Esophagus squamous epithelium (tissue), 5 donors: ENCODE measurements around the gene FIS1. TPM values are rescaled to one million over a fixed set of nuclear protein-coding genes. Genes with fewer than 3 reads are reported as not detected.

Source experiments
- DNase-seq: peaks from one replicate; lab custom pipeline; 2025; lab: John Stamatoyannopoulos, UW
- H3K27ac ChIP-seq, 4 donors: fragments of 200-600 bp; sonication (generic); one replicate each; pipeline ENCODE4 v1.5.1; 2016 to 2019; ENCODE audit warnings: mild to moderate bottlenecking in 1 of 4
- H3K27me3 ChIP-seq, 4 donors: fragments of 200-600 bp; sonication (generic); 1 replicate in 3 of 4; 2 replicates in 1 of 4; pipeline versions ENCODE4 v1.5.1 to v1.6.0; 2017 to 2021; ENCODE audit warnings: antibody characterized with exemption in 1 of 4
- H3K36me3 ChIP-seq, 3 donors: fragments of 200-600 bp; sonication (generic); one replicate each; pipeline ENCODE4 v1.5.1; 2016 to 2019
- H3K4me1 ChIP-seq, 3 donors: fragments of 200-600 bp; sonication (generic); one replicate each; pipeline ENCODE4 v1.5.1; 2017 to 2019
- H3K4me3 ChIP-seq, 4 donors: fragments of 200-600 bp; sonication (generic); 1 replicate in 3 of 4; 2 replicates in 1 of 4; pipeline ENCODE4 v1.5.1; 2016 to 2019; ENCODE audit warnings: mild to moderate bottlenecking in 2 of 4, moderate library complexity in 1 of 4
- H3K9me3 ChIP-seq, 3 donors: fragments of 200-600 bp; sonication (generic); one replicate each; pipeline ENCODE4 v1.5.1; 2016 to 2019
- CTCF ChIP-seq, 6 experiments: fragments of 450-650 bp in 4 of 6; fragments of 200-600 bp in 2 of 6; sonication (generic) in 2 of 6; IDR thresholded peaks; one replicate each; pipeline ENCODE4 v1.5.1; 2016 to 2019; ENCODE audit warnings: antibody characterized with exemption in 6 of 6, mild to moderate bottlenecking in 4 of 6, moderate library complexity in 4 of 6
- POLR2A ChIP-seq, 4 donors: fragments of 450-650 bp; IDR thresholded peaks; one replicate each; pipeline ENCODE4 v1.6.1; 2017; ENCODE audit warnings: antibody characterized with exemption in 4 of 4, mild to moderate bottlenecking in 4 of 4, moderate library complexity in 3 of 4
- WGBS, 2 donors: methylation state at CpG; one replicate each; pipeline ENCODE4 v1.1.5; 2018; 5-methylcytosine and 5-hydroxymethylcytosine counted together
- intact Hi-C: fragments of 100-400 bp; cut with DNase I; formaldehyde crosslinking; loops from one replicate; pipeline ENCODE4 v1.15.0; 2022
- total RNA-seq, 4 donors: library from RNA; depleted of rRNA; stranded (reverse); fragments of >200 nt; gene quantifications; one replicate each; pipeline ENCODE4 v1.1.0, GENCODE V29; 2016
- donor health status: DM: yes; HTN: yes; CAD: no.

Gene FIS1
- total RNA-seq, 4 donors from 2014 or later: 127 to 233 (median 145) TPM

GRCh38 chr7:101226721-101227120, 18.2 kb downstream of the FIS1 start:
- no peaks in the 10 kb centered on the region for H3K9me3 ChIP-seq
- peaks cover under 1 to 9% (median 3%) of the 10 kb centered on the region in 3 donors for H3K4me1 ChIP-seq
- peaks cover 23 to 83% (median 24%) of the 10 kb centered on the region in 3 donors for H3K36me3 ChIP-seq
- intact Hi-C loops: no loop called here
- H3K27me3 ChIP-seq: no peaks in the 10 kb centered on the region
- no peak overlapping the region for H3K4me3 ChIP-seq
- TF ChIP-seq POLR2A (IDR thresholded peaks at IDR 0.05) (no peak), CTCF (IDR thresholded peaks at IDR 0.05) (no peak)
- H3K27ac ChIP-seq: no peak overlapping the region
- WGBS, 2 donors: 84 to 91% methylated on average over 8 to 9 of the region's 9 CpGs
- DNase-seq: no peak

GRCh38 chr7:101225650-101226049, 19.2 kb downstream of the FIS1 start:
- 84 to 96% methylated on average over 5 to 6 of the region's 6 CpGs for WGBS, 2 donors
- H3K27ac ChIP-seq: no peak overlapping the region
- peaks cover 0 to 12% (median 0%) of the 10 kb centered on the region in 3 donors for H3K4me1 ChIP-seq
- peaks cover 23 to 93% (median 24%) of the 10 kb centered on the region in 3 donors for H3K36me3 ChIP-seq
- H3K9me3 ChIP-seq: no peaks in the 10 kb centered on the region
- no peaks in the 10 kb centered on the region for H3K27me3 ChIP-seq
- TF ChIP-seq POLR2A (IDR thresholded peaks at IDR 0.05) (no peak), CTCF (IDR thresholded peaks at IDR 0.05) (no peak)
- intact Hi-C loops: no loop called here
- no peak for DNase-seq
- H3K4me3 ChIP-seq: no peak overlapping the region

- DNase-seq: no peak
- H3K4me3 ChIP-seq: no peak overlapping the region
- 93 to 96% methylated on average over 7 to 12 of the region's 15 CpGs for WGBS, 2 donors
- H3K36me3 ChIP-seq: peaks cover 23 to 80% (median 24%) of the 10 kb centered on the region in 3 donors
- H3K27me3 ChIP-seq: no peaks in the 10 kb centered on the region
- TF ChIP-seq CTCF (IDR thresholded peaks at IDR 0.05): no peak
- TF ChIP-seq POLR2A (IDR thresholded peaks at IDR 0.05): no peak
- no peak overlapping the region for H3K27ac ChIP-seq
- intact Hi-C loops: no loop called here
- peaks cover 6 to 33% (median 14%) of the 10 kb centered on the region in 3 donors for H3K4me1 ChIP-seq
- no peaks in the 10 kb centered on the region for H3K9me3 ChIP-seq
Observed at GRCh38 chr7:101223528-101223927, 21.4 kb downstream of the FIS1 start.

- WGBS, 2 donors: 87 to 95% methylated on average over 10 to 12 of the region's 27 CpGs
- peaks cover 8 to 36% (median 15%) of the 10 kb centered on the region in 3 donors for H3K4me1 ChIP-seq
- peaks cover 20 to 69% (median 23%) of the 10 kb centered on the region in 3 donors for H3K36me3 ChIP-seq
- no peak overlapping the region for H3K4me3 ChIP-seq
- H3K27me3 ChIP-seq: no peaks in the 10 kb centered on the region
- no peak for DNase-seq
- no peak for TF ChIP-seq POLR2A (IDR thresholded peaks at IDR 0.05)
- TF ChIP-seq CTCF (IDR thresholded peaks at IDR 0.05): no peak
- intact Hi-C loops: no loop called here
- H3K27ac ChIP-seq: no peak overlapping the region
- H3K9me3 ChIP-seq: no peaks in the 10 kb centered on the region
Observed at GRCh38 chr7:101222275-101222830, 22.5 kb downstream of the FIS1 start.

GRCh38 chr7:101220295-101220694, 24.6 kb downstream of the FIS1 start:
- DNase-seq: no peak
- peaks cover 11 to 55% (median 23%) of the 10 kb centered on the region in 3 donors for H3K36me3 ChIP-seq
- H3K4me1 ChIP-seq: peaks cover 21 to 56% (median 22%) of the 10 kb centered on the region in 3 donors
- no peaks in the 10 kb centered on the region for H3K9me3 ChIP-seq
- TF ChIP-seq CTCF (IDR thresholded peaks at IDR 0.05) (no peak), POLR2A (IDR thresholded peaks at IDR 0.05) (no peak)
- H3K27me3 ChIP-seq: no peaks in the 10 kb centered on the region
- intact Hi-C loops: no loop called here
- H3K27ac ChIP-seq: no peak overlapping the region
- WGBS, 2 donors: 89 to 91% methylated on average over 5 of the region's 5 CpGs
- no peak overlapping the region for H3K4me3 ChIP-seq
